Transverse colon (tissue), 4 donors: ENCODE results near the gene CNKSR2. TPM values are rescaled to one million over a fixed set of nuclear protein-coding genes. Genes with fewer than 3 reads are reported as not detected.

Experiments
- DNase-seq: peaks from one replicate; pipeline ENCODE4 v3.0.0-alpha.2; 2019
- H3K27ac ChIP-seq, 4 donors: fragments of 200-600 bp; sonication (generic); 2 replicates each; pipeline ENCODE4 v1.5.1; 2016 to 2018; ENCODE audit warnings: inconsistent platforms in 4 of 4
- H3K27me3 ChIP-seq: fragments of 200-600 bp; sonication (generic); 2 replicates; pipeline ENCODE4 v1.5.1; 2017; ENCODE audit warnings: inconsistent platforms
- H3K36me3 ChIP-seq, 4 donors: fragments of 200-600 bp; sonication (generic); 2 replicates each; pipeline ENCODE4 v1.5.1; 2017 to 2019; ENCODE audit warnings: inconsistent platforms in 4 of 4
- H3K4me1 ChIP-seq, 4 donors: fragments of 200-600 bp; sonication (generic); 2 replicates each; pipeline ENCODE4 v1.5.1; 2017 to 2020; ENCODE audit warnings: inconsistent platforms in 4 of 4
- H3K4me3 ChIP-seq, 4 donors: fragments of 200-600 bp; sonication (generic); 1 replicate in 1 of 4; 2 replicates in 3 of 4; pipeline versions ENCODE4 v1.5.1 to v1.6.1; 2017 to 2019; ENCODE audit warnings: inconsistent platforms in 4 of 4
- H3K9me3 ChIP-seq, 2 donors: fragments of 200-600 bp; sonication (generic); 2 replicates each; pipeline ENCODE4 v1.5.1; 2017 to 2019; ENCODE audit warnings: inconsistent platforms in 2 of 2
- EP300 ChIP-seq: sonication (generic); formaldehyde crosslinking; IDR thresholded peaks from one replicate; pipeline ENCODE4 v1.6.1; 2017; ENCODE audit warnings: antibody characterized with exemption, low read depth
- POLR2A ChIP-seq: fragments of 450-650 bp; IDR thresholded peaks from one replicate; pipeline ENCODE4 v1.6.1; 2016; ENCODE audit warnings: antibody characterized with exemption, mild to moderate bottlenecking, moderate library complexity
- POLR2AphosphoS5 ChIP-seq, 3 donors: sonication (generic); formaldehyde crosslinking; IDR thresholded peaks; one replicate each; pipeline ENCODE4 v1.6.1; 2016; ENCODE audit warnings: antibody characterized with exemption in 3 of 3
- WGBS, 2 donors: methylation state at CpG; one replicate each; pipeline ENCODE4 v1.1.5; 2018; ENCODE audit warnings: low coverage in 1 of 2; 5-methylcytosine and 5-hydroxymethylcytosine counted together
- in situ Hi-C, 4 donors: fragments of 200-750 bp; cut with MboI; loops; one replicate each; pipeline versions ENCODE4 v1.15.0 to v1.15.1; 2017; ENCODE audit warnings: low sequenced_read_pairs in 3 of 4, low pct_ligation_motif_present in 1 of 4, low pct_unique_long_range_greater_than_20kb in 1 of 4
- intact Hi-C: fragments of 100-400 bp; cut with DNase I; formaldehyde crosslinking; loops from one replicate; pipeline ENCODE4 v1.15.1; 2023; ENCODE audit warnings: low total_unique reads
- total RNA-seq, 4 donors: library from RNA; depleted of rRNA; stranded (reverse); fragments of >200 nt; gene quantifications; one replicate each; pipeline ENCODE4 v1.1.0, GENCODE V29; 2016
- TF ChIP-seq, protein P1 (sequence below), 5 experiments: fragments of 200-600 bp in 3 of 5; fragments of 450-650 bp in 2 of 5; sonication (generic) in 3 of 5; IDR thresholded peaks; 1 replicate in 2 of 5; 2 replicates in 3 of 5; pipeline ENCODE4 v1.5.1; 2016 to 2017; ENCODE audit warnings: antibody characterized with exemption in 5 of 5, inconsistent platforms in 3 of 5, mild to moderate bottlenecking in 2 of 5, moderate library complexity in 1 of 5

The CNKSR2 gene
- total RNA-seq, 4 donors from 2014 or later, result 0.55 to 15.0 (median 2.7) TPM; not detected in 1

GRCh38 chrX:21408788-21409187 is 34.6 kb downstream of the CNKSR2 start:
- in situ Hi-C loops, result no loop called here
- Histone ChIP-seq H3K27me3 (no peaks in the 10 kb centered on the region), H3K9me3 (no peaks in the 10 kb centered on the region), H3K36me3 (no peaks in the 10 kb centered on the region), H3K27ac (no peak overlapping the region), H3K4me3 (no peak overlapping the region), H3K4me1 (no peaks in the 10 kb centered on the region)
- TF ChIP-seq, protein P1, sequence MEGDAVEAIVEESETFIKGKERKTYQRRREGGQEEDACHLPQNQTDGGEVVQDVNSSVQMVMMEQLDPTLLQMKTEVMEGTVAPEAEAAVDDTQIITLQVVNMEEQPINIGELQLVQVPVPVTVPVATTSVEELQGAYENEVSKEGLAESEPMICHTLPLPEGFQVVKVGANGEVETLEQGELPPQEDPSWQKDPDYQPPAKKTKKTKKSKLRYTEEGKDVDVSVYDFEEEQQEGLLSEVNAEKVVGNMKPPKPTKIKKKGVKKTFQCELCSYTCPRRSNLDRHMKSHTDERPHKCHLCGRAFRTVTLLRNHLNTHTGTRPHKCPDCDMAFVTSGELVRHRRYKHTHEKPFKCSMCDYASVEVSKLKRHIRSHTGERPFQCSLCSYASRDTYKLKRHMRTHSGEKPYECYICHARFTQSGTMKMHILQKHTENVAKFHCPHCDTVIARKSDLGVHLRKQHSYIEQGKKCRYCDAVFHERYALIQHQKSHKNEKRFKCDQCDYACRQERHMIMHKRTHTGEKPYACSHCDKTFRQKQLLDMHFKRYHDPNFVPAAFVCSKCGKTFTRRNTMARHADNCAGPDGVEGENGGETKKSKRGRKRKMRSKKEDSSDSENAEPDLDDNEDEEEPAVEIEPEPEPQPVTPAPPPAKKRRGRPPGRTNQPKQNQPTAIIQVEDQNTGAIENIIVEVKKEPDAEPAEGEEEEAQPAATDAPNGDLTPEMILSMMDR (IDR thresholded peaks at IDR 0.05), result no peak
- no peak for TF ChIP-seq POLR2AphosphoS5 (IDR thresholded peaks at IDR 0.05)
- TF ChIP-seq POLR2A, result no peak
- TF ChIP-seq EP300, result no peak
- no peak for DNase-seq
- intact Hi-C loops, result no loop called here
- WGBS, 2 donors, result 39 to 57% methylated on average over 1 of the region's 1 CpG

GRCh38 chrX:21412029-21412428 is 37.8 kb downstream of the CNKSR2 start:
- TF ChIP-seq POLR2A (no peak), POLR2AphosphoS5 (IDR thresholded peaks at IDR 0.05) (no peak), EP300 (no peak)
- TF ChIP-seq, protein P1 (IDR thresholded peaks at IDR 0.05), result no peak
- no peak overlapping the region for H3K4me3 ChIP-seq
- in situ Hi-C loops, result no loop called here
- H3K27ac ChIP-seq, result no peak overlapping the region
- no peaks in the 10 kb centered on the region for H3K36me3 ChIP-seq
- intact Hi-C loops, result no loop called here
- DNase-seq, result no peak
- H3K4me1 ChIP-seq, result no peaks in the 10 kb centered on the region
- H3K9me3 ChIP-seq, result no peaks in the 10 kb centered on the region
- WGBS, 2 donors, result 33% methylated on average over 3 of the region's 3 CpGs; no CpG with 5 or more reads in 1 of the 2 donors
- H3K27me3 ChIP-seq, result no peaks in the 10 kb centered on the region

DNA sequence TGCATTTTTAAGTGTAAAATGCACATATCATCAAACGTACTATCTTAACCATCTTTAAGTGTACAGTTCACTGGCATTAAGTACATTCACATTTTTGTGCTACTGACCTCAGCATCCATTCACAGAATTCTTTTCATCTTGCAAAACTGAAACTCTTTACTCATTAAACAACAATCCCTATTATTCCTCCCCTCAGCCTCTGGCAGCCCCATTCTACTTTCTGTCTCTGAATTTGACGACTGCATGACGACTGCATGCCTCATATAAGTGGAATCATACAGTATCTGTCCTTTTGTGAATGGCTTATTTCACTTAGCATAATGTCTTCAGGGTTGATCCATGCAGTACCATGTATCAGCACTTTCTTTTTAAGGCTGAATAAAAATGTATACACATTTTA is 38.7 kb downstream of the CNKSR2 start:
- DNase-seq, result no peak
- no peaks in the 10 kb centered on the region for H3K9me3 ChIP-seq
- H3K4me1 ChIP-seq, result no peaks in the 10 kb centered on the region
- in situ Hi-C loops, result no loop called here
- WGBS, 2 donors, result 66 to 90% methylated on average over 2 to 3 of the region's 3 CpGs
- H3K27ac ChIP-seq, result no peak overlapping the region
- intact Hi-C loops, result no loop called here
- TF ChIP-seq, protein P1 (IDR thresholded peaks at IDR 0.05), result no peak
- no peak for TF ChIP-seq POLR2A
- no peak for TF ChIP-seq EP300
- TF ChIP-seq POLR2AphosphoS5 (IDR thresholded peaks at IDR 0.05), result no peak
- no peak overlapping the region for H3K4me3 ChIP-seq
- H3K36me3 ChIP-seq, result no peaks in the 10 kb centered on the region
- H3K27me3 ChIP-seq, result no peaks in the 10 kb centered on the region

- Histone ChIP-seq H3K4me3 (no peak overlapping the region), H3K27me3 (no peaks in the 10 kb centered on the region), H3K27ac (no peak overlapping the region), H3K4me1 (no peaks in the 10 kb centered on the region), H3K36me3 (no peaks in the 10 kb centered on the region), H3K9me3 (no peaks in the 10 kb centered on the region)
- WGBS, 2 donors, result 80% methylated on average over 2 of the region's 2 CpGs; no CpG with 5 or more reads in 1 of the 2 donors
- TF ChIP-seq, protein P1 (IDR thresholded peaks at IDR 0.05), result no peak
- TF ChIP-seq EP300, result no peak
- TF ChIP-seq POLR2A, result no peak
- no peak for TF ChIP-seq POLR2AphosphoS5 (IDR thresholded peaks at IDR 0.05)
- in situ Hi-C loops, result no loop called here
- intact Hi-C loops, result no loop called here
- DNase-seq, result no peak
Observed at GRCh38 chrX:21427086-21427485, 52.9 kb downstream of the CNKSR2 start.
